CD4-positive, CD25-positive, alpha-beta regulatory T cell (primary cell): Measurements from ENCODE around the gene LRRC42. TPM values are rescaled to one million over a fixed set of nuclear protein-coding genes. Genes with fewer than 3 reads are reported as not detected.
A peak's percentile ranks its signal among the peaks of the same experiment; 100 is the strongest.
"Not testable (repeated sequence)": the region's sequence is repeated elsewhere in the genome, so short reads cannot be mapped to it uniquely, and the experiment has no call there.

Source experiments
- ATAC-seq, 2 donors: fragments of 150-1000 bp; cut with Tn5 transposase; one replicate each; pipeline ENCODE4 v1.10.0; 2021; ENCODE audit warnings: low read depth in 2 of 2, moderate number of reproducible peaks in 2 of 2, moderate library complexity in 1 of 2
- DNase-seq, 3 donors: peaks; one replicate each; pipeline versions ENCODE4 v3.0.0 to v3.0.0-alpha.2; 2012 to 2022; ENCODE audit warnings: mixed read lengths in 1 of 3
- H3K27ac ChIP-seq: one replicate; pipeline ENCODE4 v1.7.0; 2013; ENCODE audit warnings: mild to moderate bottlenecking, low read length; ENCODE audit not compliant: insufficient read depth, poor library complexity, severe bottlenecking
- H3K27me3 ChIP-seq: one replicate; pipeline ENCODE4 v1.7.0; 2013; ENCODE audit warnings: low read length; ENCODE audit not compliant: control insufficient read depth, insufficient read depth
- H3K36me3 ChIP-seq: one replicate; pipeline ENCODE4 v1.7.0; 2013; ENCODE audit warnings: mild to moderate bottlenecking, low read length, moderate library complexity; ENCODE audit not compliant: control insufficient read depth, insufficient read depth
- H3K4me1 ChIP-seq: 2 replicates; pipeline ENCODE4 v1.7.0; 2013; ENCODE audit warnings: mild to moderate bottlenecking, low read length; ENCODE audit not compliant: insufficient read depth, control insufficient read depth, poor library complexity, severe bottlenecking
- H3K4me3 ChIP-seq: one replicate; pipeline ENCODE4 v1.7.0; 2013; ENCODE audit warnings: low read depth, mild to moderate bottlenecking, low read length, moderate library complexity
- H3K9me3 ChIP-seq, 2 experiments: 1 replicate in 1 of 2; 2 replicates in 1 of 2; pipeline ENCODE4 v1.7.0; 2013; ENCODE audit warnings: low read length in 2 of 2, mild to moderate bottlenecking in 1 of 2, moderate library complexity in 1 of 2; ENCODE audit not compliant: control insufficient read depth in 2 of 2
- H3K27ac Mint-ChIP-seq, 3 donors: one replicate each; pipeline ENCODE4 v1.8.0; 2020 to 2022; ENCODE audit warnings: mild to moderate bottlenecking in 3 of 3, mixed read lengths in 3 of 3, moderate library complexity in 2 of 3
- H3K27me3 Mint-ChIP-seq: one replicate; pipeline ENCODE4 v1.8.0; 2022; ENCODE audit warnings: mild to moderate bottlenecking, mixed read lengths
- H3K36me3 Mint-ChIP-seq: one replicate; pipeline ENCODE4 v1.8.0; 2020; ENCODE audit warnings: mixed read lengths
- H3K4me1 Mint-ChIP-seq, 4 donors: one replicate each; pipeline ENCODE4 v1.8.0; 2020 to 2022; ENCODE audit warnings: mixed read lengths in 4 of 4, mild to moderate bottlenecking in 1 of 4
- H3K4me3 Mint-ChIP-seq, 4 donors: one replicate each; pipeline ENCODE4 v1.8.0; 2020 to 2022; ENCODE audit warnings: mild to moderate bottlenecking in 4 of 4, mixed read lengths in 4 of 4, moderate library complexity in 3 of 4
- H3K9me3 Mint-ChIP-seq, 7 donors: one replicate each; pipeline ENCODE4 v1.8.0; 2020 to 2022; ENCODE audit warnings: mixed read lengths in 7 of 7, mild to moderate bottlenecking in 3 of 7, moderate library complexity in 2 of 7
- polyA plus RNA-seq, 4 donors: library from polyadenylated mRNA; unstranded; fragments of 300-500 nt; fragmentation: Illumina TruSeq; gene quantifications; one replicate each; pipeline ENCODE4 v1.2.3, GENCODE V29; 2021
- total RNA-seq: library from RNA; stranded (reverse); gene quantifications from one replicate; pipeline ENCODE4 v1.2.3, GENCODE V29; 2022

The LRRC42 gene
- total and polyA plus RNA-seq, 5 donors from 2014 or later, result 6.9 to 11.9 (median 8.0) TPM

- Mint-ChIP-seq H3K4me3 (no peak overlapping the region), H3K36me3 (peaks cover 51% of the 10 kb centered on the region), H3K9me3 (no peaks in the 10 kb centered on the region), H3K4me1 (peaks cover 0 to 7% (median 0%) of the 10 kb centered on the region in 4 donors), H3K27ac (no peak overlapping the region), H3K27me3 (peaks cover 4% of the 10 kb centered on the region)
- Histone ChIP-seq H3K4me3 (no peak overlapping the region), H3K27me3 (no peaks in the 10 kb centered on the region), H3K36me3 (peaks cover 49% of the 10 kb centered on the region), H3K4me1 (no peaks in the 10 kb centered on the region), H3K9me3 (no peaks in the 10 kb centered on the region), H3K27ac (no peak overlapping the region)
- DNase-seq, result no peak
- ATAC-seq, result no peak
Measured at GRCh38 chr1:53963460-53963859, 17.3 kb downstream of the LRRC42 start.

- peaks cover 0 to 7% (median 0%) of the 10 kb centered on the region in 4 donors for H3K4me1 Mint-ChIP-seq
- H3K36me3 Mint-ChIP-seq, result peaks cover 55% of the 10 kb centered on the region
- peaks cover 4% of the 10 kb centered on the region for H3K27me3 Mint-ChIP-seq
- H3K4me1 ChIP-seq, result no peaks in the 10 kb centered on the region
- peak overlapping the region in 2 of 3 donors; percentile 89 to 90 for H3K27ac Mint-ChIP-seq
- ATAC-seq (no peak), DNase-seq (no peak)
- H3K36me3 ChIP-seq, result peaks cover 49% of the 10 kb centered on the region
- no peaks in the 10 kb centered on the region for H3K9me3 ChIP-seq
- H3K9me3 Mint-ChIP-seq, result no peaks in the 10 kb centered on the region
- H3K27ac ChIP-seq, result no peak overlapping the region
- no peaks in the 10 kb centered on the region for H3K27me3 ChIP-seq
- H3K4me3 ChIP-seq, result no peak overlapping the region
- no peak overlapping the region for H3K4me3 Mint-ChIP-seq
Measured at GRCh38 chr1:53964109-53964508, 18.0 kb downstream of the LRRC42 start.

- Histone ChIP-seq H3K36me3 (peaks cover 40% of the 10 kb centered on the region), H3K4me3 (no peak overlapping the region), H3K9me3 (no peaks in the 10 kb centered on the region), H3K4me1 (no peaks in the 10 kb centered on the region), H3K27me3 (no peaks in the 10 kb centered on the region), H3K27ac (no peak overlapping the region)
- DNase-seq (no peak), ATAC-seq (no peak)
- Mint-ChIP-seq H3K27me3 (peaks cover 4% of the 10 kb centered on the region), H3K9me3 (no peaks in the 10 kb centered on the region), H3K27ac (peak overlapping the region in 1 of 3 donors; percentile 8), H3K4me3 (no peak overlapping the region), H3K36me3 (peaks cover 56% of the 10 kb centered on the region), H3K4me1 (peaks cover 0 to 3% (median 0%) of the 10 kb centered on the region in 4 donors)
Measured at GRCh38 chr1:53966794-53967193, 20.6 kb downstream of the LRRC42 start.

GRCh38 chr1:53967409-53968124 is 21.4 kb downstream of the LRRC42 start:
- Histone ChIP-seq H3K9me3 (no peaks in the 10 kb centered on the region), H3K4me1 (no peaks in the 10 kb centered on the region), H3K27ac (no peak overlapping the region), H3K36me3 (peaks cover 34% of the 10 kb centered on the region), H3K27me3 (no peaks in the 10 kb centered on the region), H3K4me3 (no peak overlapping the region)
- Mint-ChIP-seq H3K27ac (peak overlapping the region in 1 of 3 donors; percentile 25), H3K4me3 (no peak overlapping the region), H3K4me1 (peaks cover 0 to 5% (median 0%) of the 10 kb centered on the region in 4 donors), H3K27me3 (peaks cover 4% of the 10 kb centered on the region), H3K9me3 (no peaks in the 10 kb centered on the region), H3K36me3 (peaks cover 49% of the 10 kb centered on the region)
- DNase-seq (no peak), ATAC-seq (no peak)

GRCh38 chr1:53968125-53968513 is 22.0 kb downstream of the LRRC42 start:
- Histone ChIP-seq H3K9me3 (no peaks in the 10 kb centered on the region), H3K36me3 (peaks cover 29% of the 10 kb centered on the region), H3K4me3 (no peak overlapping the region), H3K27me3 (no peaks in the 10 kb centered on the region), H3K27ac (no peak overlapping the region), H3K4me1 (no peaks in the 10 kb centered on the region)
- peaks cover 0 to 3% (median 0%) of the 10 kb centered on the region in 7 donors for H3K9me3 Mint-ChIP-seq
- ATAC-seq (no peak), DNase-seq (no peak)
- peaks cover 9% of the 10 kb centered on the region for H3K27me3 Mint-ChIP-seq
- H3K4me1 Mint-ChIP-seq, result peaks cover 0 to 5% (median 0%) of the 10 kb centered on the region in 4 donors
- H3K36me3 Mint-ChIP-seq, result peaks cover 49% of the 10 kb centered on the region
- H3K27ac Mint-ChIP-seq, result no peak overlapping the region
- H3K4me3 Mint-ChIP-seq, result no peak overlapping the region

GRCh38 chr1:53969323-53969722 is 23.2 kb downstream of the LRRC42 start:
- not testable (repeated sequence) for H3K9me3 ChIP-seq, ATAC-seq, H3K27me3 Mint-ChIP-seq, H3K4me3 Mint-ChIP-seq, H3K9me3 Mint-ChIP-seq, H3K27me3 ChIP-seq, H3K27ac Mint-ChIP-seq, H3K4me3 ChIP-seq, DNase-seq, H3K4me1 ChIP-seq, H3K27ac ChIP-seq, H3K4me1 Mint-ChIP-seq
- H3K36me3 ChIP-seq, result peaks cover 21% of the 10 kb centered on the region
- H3K36me3 Mint-ChIP-seq, result peaks cover 41% of the 10 kb centered on the region

- DNase-seq (no peak), ATAC-seq (no peak)
- Histone ChIP-seq H3K9me3 (no peaks in the 10 kb centered on the region), H3K4me1 (no peaks in the 10 kb centered on the region), H3K36me3 (peaks cover 14% of the 10 kb centered on the region), H3K27ac (no peak overlapping the region), H3K27me3 (no peaks in the 10 kb centered on the region), H3K4me3 (no peak overlapping the region)
- no peak overlapping the region for H3K4me3 Mint-ChIP-seq
- H3K36me3 Mint-ChIP-seq, result peaks cover 44% of the 10 kb centered on the region
- peaks cover 4% of the 10 kb centered on the region for H3K27me3 Mint-ChIP-seq
- peaks cover 0 to 4% (median 0%) of the 10 kb centered on the region in 7 donors for H3K9me3 Mint-ChIP-seq
- peaks cover 0 to 5% (median 0%) of the 10 kb centered on the region in 4 donors for H3K4me1 Mint-ChIP-seq
- H3K27ac Mint-ChIP-seq, result no peak overlapping the region
Measured at GRCh38 chr1:53971718-53972117, 25.6 kb downstream of the LRRC42 start.

GRCh38 chr1:53975861-53976260 is 29.7 kb downstream of the LRRC42 start:
- no peak overlapping the region for H3K27ac ChIP-seq
- peaks cover 21% of the 10 kb centered on the region for H3K36me3 Mint-ChIP-seq
- H3K4me1 Mint-ChIP-seq, result peaks cover 0 to 5% (median 0%) of the 10 kb centered on the region in 4 donors
- H3K27me3 ChIP-seq, result no peaks in the 10 kb centered on the region
- peaks cover 0 to 4% (median 0%) of the 10 kb centered on the region in 7 donors for H3K9me3 Mint-ChIP-seq
- DNase-seq (no peak), ATAC-seq (no peak)
- no peaks in the 10 kb centered on the region for H3K4me1 ChIP-seq
- no peak overlapping the region for H3K4me3 Mint-ChIP-seq
- H3K4me3 ChIP-seq, result no peak overlapping the region
- peaks cover 10% of the 10 kb centered on the region for H3K27me3 Mint-ChIP-seq
- H3K36me3 ChIP-seq, result no peaks in the 10 kb centered on the region
- H3K27ac Mint-ChIP-seq, result no peak overlapping the region
- no peaks in the 10 kb centered on the region for H3K9me3 ChIP-seq
